K562 treated with DMSO at 1 percent for 48 hours (cell line): ENCODE measurements around the gene SMPDL3B. TPM values are rescaled to one million over a fixed set of nuclear protein-coding genes. Genes with fewer than 3 reads are reported as not detected.

Source experiments
- total RNA-seq: library from RNA; unstranded; fragments of 300-600 nt; gene quantifications from 2 replicates; pipeline ENCODE4 v1.2.3, GENCODE V29; 2022; ENCODE audit warnings: low replicate concordance; ENCODE audit errors: extremely low read depth

SMPDL3B gene
- not detected in 2 replicates for total RNA-seq

GRCh38 chr1:27934818-27935549 is at the start of gene SMPDL3B:
TSS of gene SMPDL3B (plus strand) at chr1:27935000. CDS start at chr1:27935184, 184 bp downstream.

GRCh38 chr1:27959792-27960603 is 25.2 kb downstream of the SMPDL3B start, which contains the start of gene XKR8:
TSS of gene XKR8 (plus strand) at chr1:27959973. CDS start at chr1:27960070, 97 bp downstream.

Other genes starting within 250 kb of the SMPDL3B start
- not detected in 2 replicates for gene FAM76A, start 209.0 kb upstream of the SMPDL3B start, total RNA-seq
- not detected in 2 replicates for gene STX12, start 161.8 kb upstream of the SMPDL3B start, total RNA-seq
- gene PPP1R8, start 104.2 kb upstream of the SMPDL3B start, total RNA-seq = not detected in 2 replicates
- not detected in 2 replicates for gene THEMIS2, start 62.5 kb upstream of the SMPDL3B start, total RNA-seq
- gene RPA2, start 20.4 kb upstream of the SMPDL3B start, total RNA-seq = not detected in 2 replicates
- gene XKR8, start 25.0 kb downstream of the SMPDL3B start, total RNA-seq = not detected in 2 replicates
- not detected in 2 replicates for gene EYA3, start 153.6 kb downstream of the SMPDL3B start, total RNA-seq
- gene PTAFR, start 241.7 kb downstream of the SMPDL3B start, total RNA-seq = not detected in 2 replicates